MCF 10A (cell line): Measurements from ENCODE around the gene PLXDC2. TPM values are rescaled to one million over a fixed set of nuclear protein-coding genes. Genes with fewer than 3 reads are reported as not detected.

Source experiments
- BruUV-seq: library from RNA; stranded (reverse); fragments of 400-500 nt; replicated peaks from 2 replicates; lab custom pipeline; 2021; lab: Mats Ljungman, UMichigan
- CTCF ChIA-PET: fragments of 300-600 bp; sonication (Branson Sonifier 250); formaldehyde crosslinking; extraction: SDS; loops from one replicate; lab custom pipeline; 2021; ENCODE audit warnings: antibody characterized with exemption, inconsistent platforms; lab: Yijun Ruan, JAX
- POLR2A ChIA-PET: fragments of 300-600, 350-650 bp; sonication (Branson Sonifier 250); formaldehyde crosslinking; extraction: SDS; loops from one replicate; lab custom pipeline; 2020; ENCODE audit warnings: antibody characterized with exemption, inconsistent platforms; lab: Yijun Ruan, JAX
- DNase-seq: peaks from one replicate; pipeline ENCODE4 v3.0.0-alpha.2; 2018; ENCODE audit not compliant: unreplicated experiment
- H3K27ac Mint-ChIP-seq: one replicate; pipeline ENCODE4 v1.8.0; 2022; ENCODE audit warnings: mild to moderate bottlenecking, low read depth, mixed read lengths; ENCODE audit not compliant: unreplicated experiment
- H3K27me3 Mint-ChIP-seq: one replicate; pipeline ENCODE4 v1.8.0; 2022; ENCODE audit warnings: mixed read lengths; ENCODE audit not compliant: insufficient read depth, unreplicated experiment
- H3K36me3 Mint-ChIP-seq: one replicate; pipeline ENCODE4 v1.8.0; 2022; ENCODE audit warnings: mild to moderate bottlenecking, moderate library complexity, mixed read lengths; ENCODE audit not compliant: insufficient read depth, unreplicated experiment
- H3K4me1 Mint-ChIP-seq: one replicate; pipeline ENCODE4 v1.8.0; 2022; ENCODE audit warnings: mixed read lengths; ENCODE audit not compliant: insufficient read depth, unreplicated experiment
- H3K4me3 Mint-ChIP-seq: one replicate; pipeline ENCODE4 v1.8.0; 2022; ENCODE audit warnings: mild to moderate bottlenecking, moderate library complexity, mixed read lengths; ENCODE audit not compliant: unreplicated experiment
- H3K9me3 Mint-ChIP-seq: one replicate; pipeline ENCODE4 v1.8.0; 2022; ENCODE audit warnings: mixed read lengths; ENCODE audit not compliant: unreplicated experiment
- intact Hi-C: fragments of 100-400 bp; cut with micrococcal nuclease; formaldehyde crosslinking; loops from 2 replicates; pipeline ENCODE4 v1.14.1; 2022
- total RNA-seq: library from RNA; stranded (reverse); gene quantifications from 2 replicates; pipeline ENCODE4 v1.2.3, GENCODE V29; 2022
- TF ChIP-seq, protein P1 (sequence below): fragments of 200-600 bp; IDR thresholded peaks from one replicate; pipeline ENCODE4 v1.8.0; 2022; ENCODE audit warnings: antibody characterized with exemption, mild to moderate bottlenecking; ENCODE audit not compliant: unreplicated experiment

PLXDC2 gene
- total RNA-seq, 1 experiment from 2014 or later = 23.3 TPM

DNA sequence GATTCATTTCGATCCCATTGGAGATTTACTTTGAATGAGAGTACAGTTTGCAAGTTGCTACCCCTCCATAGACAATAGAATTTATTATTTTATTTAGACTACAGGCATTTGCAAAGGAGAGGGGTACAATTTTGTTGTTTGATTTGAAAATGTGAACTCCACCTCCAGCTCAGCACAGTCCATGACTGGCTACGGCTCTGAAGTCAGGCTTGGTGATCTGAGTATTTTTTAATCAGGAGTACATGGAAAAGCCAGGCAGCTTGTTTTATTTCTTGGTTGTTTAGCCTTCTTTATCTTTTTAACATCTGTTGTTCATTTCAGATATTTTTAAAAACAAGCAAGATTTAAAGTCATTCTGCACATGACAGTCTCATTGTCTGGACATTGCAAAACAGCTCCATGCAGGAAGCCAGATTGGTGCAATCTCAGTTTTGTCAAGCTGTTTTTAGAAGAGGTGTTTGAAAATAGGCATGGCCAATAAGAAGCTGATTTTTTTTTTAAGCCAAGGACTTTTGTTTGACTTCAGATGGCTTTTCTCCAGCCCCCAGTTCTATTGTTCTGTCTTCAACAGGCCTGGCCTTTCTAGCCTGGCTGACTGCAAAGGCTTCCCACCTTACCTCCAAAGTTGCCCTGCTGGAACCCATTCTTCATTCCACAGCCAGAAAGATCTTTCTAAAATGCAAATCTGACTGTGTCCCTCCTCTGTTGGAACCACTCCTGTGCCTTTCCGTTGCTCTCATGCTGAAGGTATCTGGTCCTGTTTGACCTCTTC, 12.2 kb downstream of the PLXDC2 start:
- Mint-ChIP-seq H3K27me3 (no peaks in the 10 kb centered on the region), H3K4me1 (peaks cover 27% of the 10 kb centered on the region), H3K36me3 (peaks cover 6% of the 10 kb centered on the region), H3K4me3 (no peak overlapping the region), H3K9me3 (no peaks in the 10 kb centered on the region), H3K27ac (peak overlapping the region; percentile 78)
- POLR2A ChIA-PET = interaction anchor here (0.6 to 7.4 kb wide), 10 partner anchors 11 to 859 kb away, joined by 3 to 32 read pairs (median 8); partner anchors contain the start of gene PLXDC2
- TF ChIP-seq, protein P1, sequence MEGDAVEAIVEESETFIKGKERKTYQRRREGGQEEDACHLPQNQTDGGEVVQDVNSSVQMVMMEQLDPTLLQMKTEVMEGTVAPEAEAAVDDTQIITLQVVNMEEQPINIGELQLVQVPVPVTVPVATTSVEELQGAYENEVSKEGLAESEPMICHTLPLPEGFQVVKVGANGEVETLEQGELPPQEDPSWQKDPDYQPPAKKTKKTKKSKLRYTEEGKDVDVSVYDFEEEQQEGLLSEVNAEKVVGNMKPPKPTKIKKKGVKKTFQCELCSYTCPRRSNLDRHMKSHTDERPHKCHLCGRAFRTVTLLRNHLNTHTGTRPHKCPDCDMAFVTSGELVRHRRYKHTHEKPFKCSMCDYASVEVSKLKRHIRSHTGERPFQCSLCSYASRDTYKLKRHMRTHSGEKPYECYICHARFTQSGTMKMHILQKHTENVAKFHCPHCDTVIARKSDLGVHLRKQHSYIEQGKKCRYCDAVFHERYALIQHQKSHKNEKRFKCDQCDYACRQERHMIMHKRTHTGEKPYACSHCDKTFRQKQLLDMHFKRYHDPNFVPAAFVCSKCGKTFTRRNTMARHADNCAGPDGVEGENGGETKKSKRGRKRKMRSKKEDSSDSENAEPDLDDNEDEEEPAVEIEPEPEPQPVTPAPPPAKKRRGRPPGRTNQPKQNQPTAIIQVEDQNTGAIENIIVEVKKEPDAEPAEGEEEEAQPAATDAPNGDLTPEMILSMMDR = no peak
- intact Hi-C loops = no loop called here
- CTCF ChIA-PET = interaction anchor here (0.6 to 2.3 kb wide), 4 partner anchors 10 to 940 kb away, joined by 3 to 16 read pairs (median 3); no protein-coding TSS in a partner anchor
- DNase-seq = peak; percentile 42
- no TSS peak for BruUV-seq

GRCh38 chr10:19832699-19833098, 16.5 kb downstream of the PLXDC2 start:
- CTCF ChIA-PET = no interaction called here
- peaks cover 55% of the 10 kb centered on the region for H3K4me1 Mint-ChIP-seq
- BruUV-seq = no TSS peak

GRCh38 chr10:19833170-19833824, 17.1 kb downstream of the PLXDC2 start:
- peak overlapping the region; percentile 76 for H3K4me3 Mint-ChIP-seq
- DNase-seq = peak; percentile 94
- H3K4me1 Mint-ChIP-seq = peaks cover 53% of the 10 kb centered on the region
- H3K36me3 Mint-ChIP-seq = peaks cover 6% of the 10 kb centered on the region
- BruUV-seq = no TSS peak
- POLR2A ChIA-PET = interaction anchor here (0.9 to 1.0 kb wide), 2 partner anchors 14 to 88 kb away, joined by 3 to 4 read pairs; no protein-coding TSS in a partner anchor
- no peaks in the 10 kb centered on the region for H3K27me3 Mint-ChIP-seq
- CTCF ChIA-PET = no interaction called here
- H3K9me3 Mint-ChIP-seq = no peaks in the 10 kb centered on the region
- H3K27ac Mint-ChIP-seq = peak overlapping the region; percentile 97
- intact Hi-C loops = no loop called here
- TF ChIP-seq, protein P1 = no peak

More at GRCh38 chr10:19832699-19833098, 16.5 kb downstream of the PLXDC2 start:
- peak; percentile 94 for DNase-seq
- TF ChIP-seq, protein P1 = no peak
- intact Hi-C loops = no loop called here
- no peaks in the 10 kb centered on the region for H3K9me3 Mint-ChIP-seq
- no peaks in the 10 kb centered on the region for H3K27me3 Mint-ChIP-seq
- H3K27ac Mint-ChIP-seq = peak overlapping the region; percentile 97
- POLR2A ChIA-PET = interaction anchor here (0.9 to 1.0 kb wide), 2 partner anchors 13 to 89 kb away, joined by 3 to 4 read pairs; no protein-coding TSS in a partner anchor
- H3K4me3 Mint-ChIP-seq = peak overlapping the region; percentile 76
- H3K36me3 Mint-ChIP-seq = peaks cover 6% of the 10 kb centered on the region

DNA sequence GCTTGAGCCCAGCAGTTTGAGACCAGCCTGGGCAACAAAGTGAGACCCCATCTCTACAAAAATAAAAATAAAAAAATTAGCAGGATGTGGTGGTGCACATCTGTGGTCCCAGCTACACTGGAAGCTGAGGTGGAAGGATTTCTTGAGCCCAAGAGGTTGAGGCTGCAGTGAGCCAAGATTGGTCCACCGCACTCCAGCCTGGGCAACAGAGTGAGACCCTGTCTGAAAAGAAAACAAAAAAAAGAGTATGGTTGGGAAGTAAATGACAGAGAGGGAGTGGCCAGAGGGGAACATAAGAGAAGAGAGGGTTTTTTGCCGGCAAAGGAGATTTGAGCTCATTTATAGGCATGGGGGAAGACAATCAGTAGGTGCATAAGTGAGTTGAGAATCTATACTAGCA, 19.7 kb downstream of the PLXDC2 start:
- Mint-ChIP-seq H3K27me3 (no peaks in the 10 kb centered on the region), H3K36me3 (peaks cover 6% of the 10 kb centered on the region), H3K4me1 (peaks cover 41% of the 10 kb centered on the region), H3K9me3 (no peaks in the 10 kb centered on the region), H3K27ac (no peak overlapping the region), H3K4me3 (no peak overlapping the region)
- ChIA-PET CTCF (no interaction called here), POLR2A (interaction anchor here (1.5 kb wide), 1 partner anchor 9 kb away, joined by 4 read pairs; no protein-coding TSS in a partner anchor)
- intact Hi-C loops = no loop called here
- no TSS peak for BruUV-seq
- DNase-seq = no peak
- TF ChIP-seq, protein P1 = no peak
